HUES64 (cell line): ENCODE data around the gene RANBP10.
"Not testable (repeated sequence)": the region's sequence is repeated elsewhere in the genome, so short reads cannot be mapped to it uniquely, and the experiment has no call there.

Experiments
- H3K27ac ChIP-seq: 2 replicates; pipeline ENCODE4 v1.7.0; 2013; ENCODE audit warnings: low read depth, low read length, inconsistent platforms
- H3K27me3 ChIP-seq: 2 replicates; pipeline ENCODE4 v1.6.1; 2013; ENCODE audit warnings: mild to moderate bottlenecking, low read length; ENCODE audit not compliant: insufficient read depth
- H3K36me3 ChIP-seq: 2 replicates; pipeline ENCODE4 v1.6.1; 2013; ENCODE audit warnings: mild to moderate bottlenecking, low read length; ENCODE audit not compliant: insufficient read depth
- H3K4me1 ChIP-seq: 2 replicates; pipeline ENCODE4 v1.6.1; 2013; ENCODE audit warnings: mild to moderate bottlenecking, low read length, moderate library complexity; ENCODE audit not compliant: insufficient read depth
- H3K4me3 ChIP-seq: 2 replicates; pipeline ENCODE4 v1.5.1; 2013; ENCODE audit warnings: mild to moderate bottlenecking, low read length, moderate library complexity
- H3K9ac ChIP-seq: 2 replicates; pipeline ENCODE4 v1.6.1; 2013; ENCODE audit warnings: mild to moderate bottlenecking, low read depth, low read length
- H3K9me3 ChIP-seq: 2 replicates; pipeline ENCODE4 v1.6.1; 2013; ENCODE audit warnings: low read depth, low read length; ENCODE audit not compliant: insufficient read depth
- WGBS: fragments of 150-250, 120-280 bp; methylation state at CpG from one replicate; pipeline ENCODE4 v1.1.7; 2013; ENCODE audit warnings: missing lambda C conversion rate; 5-methylcytosine and 5-hydroxymethylcytosine counted together

Gene RANBP10

GRCh38 chr16:67708368-67708771 is 98.0 kb downstream of the RANBP10 start:
- Histone ChIP-seq H3K4me3 (no peak overlapping the region), H3K27me3 (no peaks in the 10 kb centered on the region), H3K4me1 (peaks cover 8% of the 10 kb centered on the region; the same call in 1 of the 2 replicates), H3K27ac (no peak overlapping the region), H3K9me3 (no peaks in the 10 kb centered on the region), H3K9ac (no peak overlapping the region), H3K36me3 (peaks cover 2% of the 10 kb centered on the region; the same call in 1 of the 2 replicates)
- WGBS = 96% methylated on average over 2 of the region's 2 CpGs

- H3K27me3 ChIP-seq = no peaks in the 10 kb centered on the region
- H3K9me3 ChIP-seq = no peaks in the 10 kb centered on the region
- peaks cover 8% of the 10 kb centered on the region; the same call in 1 of the 2 replicates for H3K4me1 ChIP-seq
- no peak overlapping the region for H3K9ac ChIP-seq
- no peak overlapping the region for H3K4me3 ChIP-seq
- no peak overlapping the region for H3K27ac ChIP-seq
- peaks cover 2% of the 10 kb centered on the region; the same call in 1 of the 2 replicates for H3K36me3 ChIP-seq
- 95% methylated on average over 5 of the region's 5 CpGs for WGBS
Observed at GRCh38 chr16:67707790-67708189, 98.6 kb downstream of the RANBP10 start.

- H3K27ac ChIP-seq = no peak overlapping the region
- over 99% methylated on average over 3 of the region's 4 CpGs for WGBS
- no peak overlapping the region for H3K4me3 ChIP-seq
- peaks cover 8% of the 10 kb centered on the region; the same call in 1 of the 2 replicates for H3K4me1 ChIP-seq
- H3K9me3 ChIP-seq = no peaks in the 10 kb centered on the region
- H3K9ac ChIP-seq = no peak overlapping the region
- peaks cover 2% of the 10 kb centered on the region; the same call in 1 of the 2 replicates for H3K36me3 ChIP-seq
- H3K27me3 ChIP-seq = no peaks in the 10 kb centered on the region
Observed at GRCh38 chr16:67707210-67707609, 99.2 kb downstream of the RANBP10 start.

- WGBS = 91% methylated on average over 4 of the region's 5 CpGs
- peaks cover 2% of the 10 kb centered on the region; the same call in 1 of the 2 replicates for H3K36me3 ChIP-seq
- no peaks in the 10 kb centered on the region for H3K27me3 ChIP-seq
- H3K4me3 ChIP-seq = no peak overlapping the region
- no peak overlapping the region for H3K27ac ChIP-seq
- no peak overlapping the region for H3K9ac ChIP-seq
- H3K9me3 ChIP-seq = no peaks in the 10 kb centered on the region
- H3K4me1 ChIP-seq = peaks cover 4% of the 10 kb centered on the region; the same call in 1 of the 2 replicates
Observed at GRCh38 chr16:67704110-67704509, 102.2 kb downstream of the RANBP10 start.

GRCh38 chr16:67703626-67704025 is 102.7 kb downstream of the RANBP10 start:
- H3K9me3 ChIP-seq = no peaks in the 10 kb centered on the region
- peaks cover 7% of the 10 kb centered on the region; the same call in 1 of the 2 replicates for H3K36me3 ChIP-seq
- no peaks in the 10 kb centered on the region for H3K4me1 ChIP-seq
- WGBS = 81% methylated on average over 2 of the region's 2 CpGs
- no peak overlapping the region for H3K27ac ChIP-seq
- no peaks in the 10 kb centered on the region for H3K27me3 ChIP-seq
- no peak overlapping the region for H3K4me3 ChIP-seq
- no peak overlapping the region for H3K9ac ChIP-seq

- 96% methylated on average over 4 of the region's 4 CpGs for WGBS
- Histone ChIP-seq H3K27me3 (no peaks in the 10 kb centered on the region), H3K9me3 (no peaks in the 10 kb centered on the region), H3K9ac (no peak overlapping the region), H3K4me1 (no peaks in the 10 kb centered on the region), H3K27ac (no peak overlapping the region), H3K4me3 (no peak overlapping the region), H3K36me3 (peaks cover 11% of the 10 kb centered on the region; the same call in 1 of the 2 replicates)
Observed at GRCh38 chr16:67702130-67702529, 104.2 kb downstream of the RANBP10 start.

- 96% methylated on average over 1 of the region's 1 CpG for WGBS
Observed at GRCh38 chr16:67701420-67701819, 104.9 kb downstream of the RANBP10 start.

GRCh38 chr16:67699265-67699664 is 107.1 kb downstream of the RANBP10 start:
- Histone ChIP-seq H3K27me3 (no peaks in the 10 kb centered on the region), H3K36me3 (peaks cover 9% of the 10 kb centered on the region; the same call in 1 of the 2 replicates), H3K4me3 (no peak overlapping the region), H3K9ac (no peak overlapping the region), H3K9me3 (no peaks in the 10 kb centered on the region), H3K4me1 (no peaks in the 10 kb centered on the region), H3K27ac (no peak overlapping the region)
- WGBS = 96% methylated on average over 7 of the region's 7 CpGs

More at GRCh38 chr16:67701420-67701819, 104.9 kb downstream of the RANBP10 start:
- Histone ChIP-seq H3K27me3 (no peaks in the 10 kb centered on the region), H3K9me3 (no peaks in the 10 kb centered on the region), H3K4me3 (no peak overlapping the region), H3K9ac (no peak overlapping the region), H3K27ac (no peak overlapping the region), H3K4me1 (no peaks in the 10 kb centered on the region), H3K36me3 (peaks cover 11% of the 10 kb centered on the region; the same call in 1 of the 2 replicates)

GRCh38 chr16:67697422-67698185 is 108.8 kb downstream of the RANBP10 start:
- H3K4me3 ChIP-seq = no peak overlapping the region
- WGBS = 92% methylated on average over 4 of the region's 4 CpGs
- no peaks in the 10 kb centered on the region for H3K9me3 ChIP-seq
- no peak overlapping the region for H3K27ac ChIP-seq
- no peaks in the 10 kb centered on the region for H3K4me1 ChIP-seq
- H3K36me3 ChIP-seq = peaks cover 9% of the 10 kb centered on the region; the same call in 1 of the 2 replicates
- H3K27me3 ChIP-seq = no peaks in the 10 kb centered on the region
- no peak overlapping the region for H3K9ac ChIP-seq

- WGBS = 90% methylated on average over 2 of the region's 2 CpGs
- H3K9me3 ChIP-seq = no peaks in the 10 kb centered on the region
- no peak overlapping the region for H3K9ac ChIP-seq
- H3K36me3 ChIP-seq = peaks cover 9% of the 10 kb centered on the region; the same call in 1 of the 2 replicates
- H3K4me3 ChIP-seq = no peak overlapping the region
- H3K4me1 ChIP-seq = no peaks in the 10 kb centered on the region
- H3K27me3 ChIP-seq = no peaks in the 10 kb centered on the region
- H3K27ac ChIP-seq = no peak overlapping the region
Observed at GRCh38 chr16:67694611-67695010, 111.7 kb downstream of the RANBP10 start.

- H3K4me1 ChIP-seq, H3K4me3 ChIP-seq, H3K27ac ChIP-seq, H3K36me3 ChIP-seq, H3K27me3 ChIP-seq, H3K9me3 ChIP-seq, H3K9ac ChIP-seq: not testable (repeated sequence)
- WGBS = 93% methylated on average over 8 of the region's 8 CpGs
Observed at GRCh38 chr16:67693517-67694285, 112.7 kb downstream of the RANBP10 start.
